Measurements from ENCODE around the gene HEXA.

GRCh38 chr15:72421484-72421883 is 45.7 kb upstream of the HEXA start:
- no peak for TF ChIP-seq CTCF (IDR thresholded peaks at IDR 0.05; ENCODE audit: insufficient read depth, low read length)
- no peak for TF ChIP-seq POLR2AphosphoS5 (IDR thresholded peaks at IDR 0.05; ENCODE audit: low read depth)
- TF ChIP-seq REST (IDR thresholded peaks at IDR 0.05; ENCODE audit: insufficient replicate concordance, low read depth) = no peak

All from HL-60 (cell line).